Gastrocnemius medialis (tissue), 4 donors: ENCODE measurements around the gene USB1.

ENCODE experiments used
- CTCF ChIP-seq, 5 experiments: fragments of 450-650 bp in 3 of 5; fragments of 200-600 bp in 2 of 5; sonication (generic) in 2 of 5; IDR thresholded peaks in 4 of 5; conservative IDR thresholded peaks in 1 of 5; 1 replicate in 4 of 5; 2 replicates in 1 of 5; pipeline ENCODE4 v1.5.1; 2016 to 2019; ENCODE audit warnings: antibody characterized with exemption in 5 of 5, mild to moderate bottlenecking in 3 of 5, moderate library complexity in 3 of 5
- POLR2A ChIP-seq, 2 donors: fragments of 450-650 bp; IDR thresholded peaks; one replicate each; pipeline ENCODE4 v1.6.1; 2017; ENCODE audit warnings: antibody characterized with exemption in 2 of 2, mild to moderate bottlenecking in 2 of 2, moderate library complexity in 2 of 2

GRCh38 chr16:57962756-57963155 lies 38.5 kb upstream of the USB1 start:
- TF ChIP-seq CTCF (IDR thresholded peaks at IDR 0.05 in 4 of 5, conservative IDR thresholded peaks at IDR 0.05 in 1 of 5) (no peak), POLR2A (IDR thresholded peaks at IDR 0.05) (no peak)
